GM23338 (cell line): ENCODE data around the gene CARMIL1.

Source experiments
- CREB1 ChIP-seq: fragments of 250-450 bp; sonication (Bioruptor Pico); IDR thresholded peaks from 2 replicates; pipeline ENCODE4 v1.5.0; 2020; ENCODE audit warnings: low read depth, mild to moderate bottlenecking, moderate library complexity
- CTCF ChIP-seq, 2 experiments: fragments of 200-600 bp in 1 of 2; sonication (generic) in 1 of 2; conservative IDR thresholded peaks; 2 replicates each; pipeline versions ENCODE4 v1.5.1 to v1.6.1; 2016 to 2017; ENCODE audit warnings: antibody characterized with exemption in 2 of 2, low read depth in 2 of 2, mild to moderate bottlenecking in 2 of 2, moderate library complexity in 1 of 2
- EZH2 ChIP-seq: fragments of 200-600 bp; sonication (generic); IDR thresholded peaks from one replicate; pipeline ENCODE4 v1.8.0; 2017; ENCODE audit warnings: antibody characterized with exemption, mild to moderate bottlenecking, low read depth; ENCODE audit not compliant: unreplicated experiment
- EZH2phosphoT487 ChIP-seq: fragments of 200-600 bp; sonication (generic); IDR thresholded peaks from one replicate; pipeline ENCODE4 v1.8.1; 2018; ENCODE audit warnings: antibody characterized with exemption; ENCODE audit not compliant: unreplicated experiment
- JUNB ChIP-seq: IDR thresholded peaks from one replicate; pipeline ENCODE4 v1.6.1; 2016; ENCODE audit warnings: antibody characterized with exemption; ENCODE audit not compliant: unreplicated experiment
- NANOG ChIP-seq: IDR thresholded peaks from 2 replicates; pipeline ENCODE4 v1.6.1; 2016; ENCODE audit warnings: antibody characterized with exemption, borderline replicate concordance
- POLR2AphosphoS5 ChIP-seq: IDR thresholded peaks from 2 replicates; pipeline ENCODE4 v1.6.1; 2016; ENCODE audit warnings: antibody characterized with exemption, low read depth
- STAT1 ChIP-seq: IDR thresholded peaks from one replicate; pipeline ENCODE4 v1.6.1; 2016; ENCODE audit warnings: antibody characterized with exemption; ENCODE audit not compliant: unreplicated experiment
- ZNF114 ChIP-seq: fragments of 250-450 bp; sonication (Bioruptor Pico); IDR thresholded peaks from 2 replicates; pipeline ENCODE4 v1.5.0; 2020; ENCODE audit warnings: mild to moderate bottlenecking, moderate library complexity
- ZNF331 ChIP-seq: fragments of 250-450 bp; sonication (Bioruptor Pico); IDR thresholded peaks from 2 replicates; pipeline ENCODE4 v1.5.0; 2020; ENCODE audit warnings: low read depth, mild to moderate bottlenecking, moderate library complexity
- TF ChIP-seq, protein P1 (sequence below): IDR thresholded peaks from one replicate; pipeline ENCODE4 v1.6.1; 2018; ENCODE audit warnings: antibody characterized with exemption; ENCODE audit not compliant: unreplicated experiment
- TF ChIP-seq, protein P2 (sequence below): IDR thresholded peaks from 2 replicates; pipeline ENCODE4 v1.6.1; 2016; ENCODE audit warnings: antibody characterized with exemption
- TF ChIP-seq, protein P3 (sequence below): fragments of 250-450 bp; sonication (Bioruptor Pico); IDR thresholded peaks from 2 replicates; pipeline ENCODE4 v1.5.0; 2020; ENCODE audit warnings: mild to moderate bottlenecking, moderate library complexity

DNA sequence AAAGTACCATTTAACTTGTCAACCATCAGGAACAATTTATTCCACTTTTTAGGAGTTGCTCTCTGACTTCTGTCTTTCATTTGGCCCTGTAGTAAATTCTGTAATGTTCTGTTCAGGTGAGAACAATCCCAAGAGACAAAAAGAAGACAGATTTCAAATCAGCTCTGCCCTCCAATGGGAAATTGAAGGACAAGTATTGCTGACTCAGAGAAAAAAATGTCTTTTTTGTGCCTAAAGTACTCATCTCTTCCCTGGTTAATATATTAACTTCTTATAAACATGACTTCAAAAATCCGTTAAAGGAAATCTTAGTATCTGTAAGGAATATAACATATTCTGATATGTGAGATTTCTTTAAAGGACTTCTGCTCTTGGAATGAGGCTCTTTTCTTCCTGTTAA is 334.2 kb downstream of the CARMIL1 start:
- TF ChIP-seq CTCF (conservative IDR thresholded peaks at IDR 0.05; ENCODE audit: low read depth in 2 of 2) (no peak), EZH2 (no peak), POLR2AphosphoS5 (no peak), EZH2phosphoT487 (no peak), CREB1 (CRISPR knock-in tag) (no peak), STAT1 (no peak), ZNF331 (no peak), ZNF114 (CRISPR knock-in tag) (no peak), JUNB (no peak), NANOG (no peak)
- TF ChIP-seq, protein P1, sequence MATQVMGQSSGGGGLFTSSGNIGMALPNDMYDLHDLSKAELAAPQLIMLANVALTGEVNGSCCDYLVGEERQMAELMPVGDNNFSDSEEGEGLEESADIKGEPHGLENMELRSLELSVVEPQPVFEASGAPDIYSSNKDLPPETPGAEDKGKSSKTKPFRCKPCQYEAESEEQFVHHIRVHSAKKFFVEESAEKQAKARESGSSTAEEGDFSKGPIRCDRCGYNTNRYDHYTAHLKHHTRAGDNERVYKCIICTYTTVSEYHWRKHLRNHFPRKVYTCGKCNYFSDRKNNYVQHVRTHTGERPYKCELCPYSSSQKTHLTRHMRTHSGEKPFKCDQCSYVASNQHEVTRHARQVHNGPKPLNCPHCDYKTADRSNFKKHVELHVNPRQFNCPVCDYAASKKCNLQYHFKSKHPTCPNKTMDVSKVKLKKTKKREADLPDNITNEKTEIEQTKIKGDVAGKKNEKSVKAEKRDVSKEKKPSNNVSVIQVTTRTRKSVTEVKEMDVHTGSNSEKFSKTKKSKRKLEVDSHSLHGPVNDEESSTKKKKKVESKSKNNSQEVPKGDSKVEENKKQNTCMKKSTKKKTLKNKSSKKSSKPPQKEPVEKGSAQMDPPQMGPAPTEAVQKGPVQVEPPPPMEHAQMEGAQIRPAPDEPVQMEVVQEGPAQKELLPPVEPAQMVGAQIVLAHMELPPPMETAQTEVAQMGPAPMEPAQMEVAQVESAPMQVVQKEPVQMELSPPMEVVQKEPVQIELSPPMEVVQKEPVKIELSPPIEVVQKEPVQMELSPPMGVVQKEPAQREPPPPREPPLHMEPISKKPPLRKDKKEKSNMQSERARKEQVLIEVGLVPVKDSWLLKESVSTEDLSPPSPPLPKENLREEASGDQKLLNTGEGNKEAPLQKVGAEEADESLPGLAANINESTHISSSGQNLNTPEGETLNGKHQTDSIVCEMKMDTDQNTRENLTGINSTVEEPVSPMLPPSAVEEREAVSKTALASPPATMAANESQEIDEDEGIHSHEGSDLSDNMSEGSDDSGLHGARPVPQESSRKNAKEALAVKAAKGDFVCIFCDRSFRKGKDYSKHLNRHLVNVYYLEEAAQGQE = no peak
- TF ChIP-seq, protein P2, sequence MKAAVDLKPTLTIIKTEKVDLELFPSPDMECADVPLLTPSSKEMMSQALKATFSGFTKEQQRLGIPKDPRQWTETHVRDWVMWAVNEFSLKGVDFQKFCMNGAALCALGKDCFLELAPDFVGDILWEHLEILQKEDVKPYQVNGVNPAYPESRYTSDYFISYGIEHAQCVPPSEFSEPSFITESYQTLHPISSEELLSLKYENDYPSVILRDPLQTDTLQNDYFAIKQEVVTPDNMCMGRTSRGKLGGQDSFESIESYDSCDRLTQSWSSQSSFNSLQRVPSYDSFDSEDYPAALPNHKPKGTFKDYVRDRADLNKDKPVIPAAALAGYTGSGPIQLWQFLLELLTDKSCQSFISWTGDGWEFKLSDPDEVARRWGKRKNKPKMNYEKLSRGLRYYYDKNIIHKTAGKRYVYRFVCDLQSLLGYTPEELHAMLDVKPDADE = no peak
- TF ChIP-seq, protein P3, sequence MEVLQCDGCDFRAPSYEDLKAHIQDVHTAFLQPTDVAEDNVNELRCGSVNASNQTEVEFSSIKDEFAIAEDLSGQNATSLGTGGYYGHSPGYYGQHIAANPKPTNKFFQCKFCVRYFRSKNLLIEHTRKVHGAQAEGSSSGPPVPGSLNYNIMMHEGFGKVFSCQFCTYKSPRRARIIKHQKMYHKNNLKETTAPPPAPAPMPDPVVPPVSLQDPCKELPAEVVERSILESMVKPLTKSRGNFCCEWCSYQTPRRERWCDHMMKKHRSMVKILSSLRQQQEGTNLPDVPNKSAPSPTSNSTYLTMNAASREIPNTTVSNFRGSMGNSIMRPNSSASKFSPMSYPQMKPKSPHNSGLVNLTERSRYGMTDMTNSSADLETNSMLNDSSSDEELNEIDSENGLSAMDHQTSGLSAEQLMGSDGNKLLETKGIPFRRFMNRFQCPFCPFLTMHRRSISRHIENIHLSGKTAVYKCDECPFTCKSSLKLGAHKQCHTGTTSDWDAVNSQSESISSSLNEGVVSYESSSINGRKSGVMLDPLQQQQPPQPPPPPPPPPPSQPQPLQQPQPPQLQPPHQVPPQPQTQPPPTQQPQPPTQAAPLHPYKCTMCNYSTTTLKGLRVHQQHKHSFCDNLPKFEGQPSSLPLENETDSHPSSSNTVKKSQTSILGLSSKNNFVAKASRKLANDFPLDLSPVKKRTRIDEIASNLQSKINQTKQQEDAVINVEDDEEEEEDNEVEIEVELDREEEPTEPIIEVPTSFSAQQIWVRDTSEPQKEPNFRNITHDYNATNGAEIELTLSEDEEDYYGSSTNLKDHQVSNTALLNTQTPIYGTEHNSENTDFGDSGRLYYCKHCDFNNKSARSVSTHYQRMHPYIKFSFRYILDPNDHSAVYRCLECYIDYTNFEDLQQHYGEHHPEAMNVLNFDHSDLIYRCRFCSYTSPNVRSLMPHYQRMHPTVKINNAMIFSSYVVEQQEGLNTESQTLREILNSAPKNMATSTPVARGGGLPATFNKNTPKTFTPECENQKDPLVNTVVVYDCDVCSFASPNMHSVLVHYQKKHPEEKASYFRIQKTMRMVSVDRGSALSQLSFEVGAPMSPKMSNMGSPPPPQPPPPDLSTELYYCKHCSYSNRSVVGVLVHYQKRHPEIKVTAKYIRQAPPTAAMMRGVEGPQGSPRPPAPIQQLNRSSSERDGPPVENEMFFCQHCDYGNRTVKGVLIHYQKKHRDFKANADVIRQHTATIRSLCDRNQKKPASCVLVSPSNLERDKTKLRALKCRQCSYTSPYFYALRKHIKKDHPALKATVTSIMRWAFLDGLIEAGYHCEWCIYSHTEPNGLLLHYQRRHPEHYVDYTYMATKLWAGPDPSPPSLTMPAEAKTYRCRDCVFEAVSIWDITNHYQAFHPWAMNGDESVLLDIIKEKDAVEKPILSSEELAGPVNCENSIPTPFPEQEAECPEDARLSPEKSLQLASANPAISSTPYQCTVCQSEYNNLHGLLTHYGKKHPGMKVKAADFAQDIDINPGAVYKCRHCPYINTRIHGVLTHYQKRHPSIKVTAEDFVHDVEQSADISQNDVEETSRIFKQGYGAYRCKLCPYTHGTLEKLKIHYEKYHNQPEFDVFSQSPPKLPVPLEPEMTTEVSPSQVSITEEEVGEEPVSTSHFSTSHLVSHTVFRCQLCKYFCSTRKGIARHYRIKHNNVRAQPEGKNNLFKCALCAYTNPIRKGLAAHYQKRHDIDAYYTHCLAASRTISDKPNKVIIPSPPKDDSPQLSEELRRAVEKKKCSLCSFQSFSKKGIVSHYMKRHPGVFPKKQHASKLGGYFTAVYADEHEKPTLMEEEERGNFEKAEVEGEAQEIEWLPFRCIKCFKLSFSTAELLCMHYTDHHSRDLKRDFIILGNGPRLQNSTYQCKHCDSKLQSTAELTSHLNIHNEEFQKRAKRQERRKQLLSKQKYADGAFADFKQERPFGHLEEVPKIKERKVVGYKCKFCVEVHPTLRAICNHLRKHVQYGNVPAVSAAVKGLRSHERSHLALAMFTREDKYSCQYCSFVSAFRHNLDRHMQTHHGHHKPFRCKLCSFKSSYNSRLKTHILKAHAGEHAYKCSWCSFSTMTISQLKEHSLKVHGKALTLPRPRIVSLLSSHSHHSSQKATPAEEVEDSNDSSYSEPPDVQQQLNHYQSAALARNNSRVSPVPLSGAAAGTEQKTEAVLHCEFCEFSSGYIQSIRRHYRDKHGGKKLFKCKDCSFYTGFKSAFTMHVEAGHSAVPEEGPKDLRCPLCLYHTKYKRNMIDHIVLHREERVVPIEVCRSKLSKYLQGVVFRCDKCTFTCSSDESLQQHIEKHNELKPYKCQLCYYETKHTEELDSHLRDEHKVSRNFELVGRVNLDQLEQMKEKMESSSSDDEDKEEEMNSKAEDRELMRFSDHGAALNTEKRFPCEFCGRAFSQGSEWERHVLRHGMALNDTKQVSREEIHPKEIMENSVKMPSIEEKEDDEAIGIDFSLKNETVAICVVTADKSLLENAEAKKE (CRISPR knock-in tag) = no peak
